ENCODE data around the gene COQ5.
"Not testable (repeated sequence)": the region's sequence is repeated elsewhere in the genome, so short reads cannot be mapped to it uniquely, and the experiment has no call there.

COQ5 gene

GRCh38 chr12:120522568-120522967, 6.4 kb downstream of the COQ5 start:
- Histone ChIP-seq H3K4me1 (ENCODE audit: control insufficient read depth, insufficient read depth, low read length) (no peaks in the 10 kb centered on the region), H3K9me3 (ENCODE audit: control insufficient read depth, low read length) (no peaks in the 10 kb centered on the region), H3K27me3 (replicated peaks; ENCODE audit: control insufficient read depth, insufficient read depth, low read length) (no peaks in the 10 kb centered on the region), H3K4me3 (ENCODE audit: low read length) (no peak overlapping the region), H3K9ac (ENCODE audit: low read length) (no peak overlapping the region), H3K36me3 (ENCODE audit: control insufficient read depth, insufficient read depth, low read length, severe bottlenecking) (no peaks in the 10 kb centered on the region)
- DNase-seq (ENCODE audit: low read depth), result no peak

- H3K9ac ChIP-seq (ENCODE audit: low read length); H3K4me1 ChIP-seq (ENCODE audit: control insufficient read depth, insufficient read depth, low read length); H3K27me3 ChIP-seq (replicated peaks; ENCODE audit: control insufficient read depth, insufficient read depth, low read length); DNase-seq (ENCODE audit: low read depth); H3K4me3 ChIP-seq (ENCODE audit: low read length); H3K9me3 ChIP-seq (ENCODE audit: control insufficient read depth, low read length): not testable (repeated sequence)
- peaks cover 11% of the 10 kb centered on the region for H3K36me3 ChIP-seq (ENCODE audit: control insufficient read depth, insufficient read depth, low read length, severe bottlenecking)
These were observed 9.6 kb downstream of the COQ5 start for GRCh38 chr12:120519324-120519723.

- Histone ChIP-seq H3K4me1 (ENCODE audit: control insufficient read depth, insufficient read depth, low read length) (no peaks in the 10 kb centered on the region), H3K4me3 (ENCODE audit: low read length) (no peak overlapping the region), H3K36me3 (ENCODE audit: control insufficient read depth, insufficient read depth, low read length, severe bottlenecking) (peaks cover 11% of the 10 kb centered on the region), H3K27me3 (replicated peaks; ENCODE audit: control insufficient read depth, insufficient read depth, low read length) (no peaks in the 10 kb centered on the region), H3K9me3 (ENCODE audit: control insufficient read depth, low read length) (no peaks in the 10 kb centered on the region), H3K9ac (ENCODE audit: low read length) (no peak overlapping the region)
- no peak for DNase-seq (ENCODE audit: low read depth)
These were observed 13.5 kb downstream of the COQ5 start for GRCh38 chr12:120515496-120515895.

GRCh38 chr12:120514002-120514401, 15.0 kb downstream of the COQ5 start:
- H3K9ac ChIP-seq (ENCODE audit: low read length), result no peak overlapping the region
- no peak for DNase-seq (ENCODE audit: low read depth)
- H3K27me3 ChIP-seq (replicated peaks; ENCODE audit: control insufficient read depth, insufficient read depth, low read length), result no peaks in the 10 kb centered on the region
- no peak overlapping the region for H3K4me3 ChIP-seq (ENCODE audit: low read length)
- H3K9me3 ChIP-seq (ENCODE audit: control insufficient read depth, low read length), result no peaks in the 10 kb centered on the region
- H3K4me1 ChIP-seq (ENCODE audit: control insufficient read depth, insufficient read depth, low read length), result no peaks in the 10 kb centered on the region
- H3K36me3 ChIP-seq (ENCODE audit: control insufficient read depth, insufficient read depth, low read length, severe bottlenecking), result peaks cover 26% of the 10 kb centered on the region

- DNase-seq (ENCODE audit: low read depth), result no peak
- Histone ChIP-seq H3K4me3 (ENCODE audit: low read length) (no peak overlapping the region), H3K9ac (ENCODE audit: low read length) (no peak overlapping the region), H3K4me1 (ENCODE audit: control insufficient read depth, insufficient read depth, low read length) (no peaks in the 10 kb centered on the region), H3K27me3 (replicated peaks; ENCODE audit: control insufficient read depth, insufficient read depth, low read length) (no peaks in the 10 kb centered on the region), H3K9me3 (ENCODE audit: control insufficient read depth, low read length) (no peaks in the 10 kb centered on the region), H3K36me3 (ENCODE audit: control insufficient read depth, insufficient read depth, low read length, severe bottlenecking) (peaks cover 29% of the 10 kb centered on the region)
These were observed 20.4 kb downstream of the COQ5 start for GRCh38 chr12:120508537-120508936.

- H3K36me3 ChIP-seq (ENCODE audit: control insufficient read depth, insufficient read depth, low read length, severe bottlenecking), result peaks cover 26% of the 10 kb centered on the region
- H3K4me3 ChIP-seq (ENCODE audit: low read length), result no peak overlapping the region
- no peak for DNase-seq (ENCODE audit: low read depth)
- H3K4me1 ChIP-seq (ENCODE audit: control insufficient read depth, insufficient read depth, low read length), result no peaks in the 10 kb centered on the region
- H3K27me3 ChIP-seq (replicated peaks; ENCODE audit: control insufficient read depth, insufficient read depth, low read length), result no peaks in the 10 kb centered on the region
- H3K9me3 ChIP-seq (ENCODE audit: control insufficient read depth, low read length), result no peaks in the 10 kb centered on the region
- no peak overlapping the region for H3K9ac ChIP-seq (ENCODE audit: low read length)
These were observed 24.4 kb downstream of the COQ5 start for GRCh38 chr12:120504587-120504986.

- Histone ChIP-seq H3K9ac (ENCODE audit: low read length) (no peak overlapping the region), H3K36me3 (ENCODE audit: control insufficient read depth, insufficient read depth, low read length, severe bottlenecking) (peaks cover 26% of the 10 kb centered on the region), H3K4me3 (ENCODE audit: low read length) (no peak overlapping the region), H3K27me3 (replicated peaks; ENCODE audit: control insufficient read depth, insufficient read depth, low read length) (no peaks in the 10 kb centered on the region), H3K4me1 (ENCODE audit: control insufficient read depth, insufficient read depth, low read length) (peaks cover 12% of the 10 kb centered on the region), H3K9me3 (ENCODE audit: control insufficient read depth, low read length) (no peaks in the 10 kb centered on the region)
- no peak for DNase-seq (ENCODE audit: low read depth)
These were observed 28.4 kb downstream of the COQ5 start for GRCh38 chr12:120500581-120500980.

- Histone ChIP-seq H3K4me1 (ENCODE audit: control insufficient read depth, insufficient read depth, low read length) (peaks cover 19% of the 10 kb centered on the region), H3K36me3 (ENCODE audit: control insufficient read depth, insufficient read depth, low read length, severe bottlenecking) (peaks cover 25% of the 10 kb centered on the region), H3K4me3 (ENCODE audit: low read length) (no peak overlapping the region), H3K9me3 (ENCODE audit: control insufficient read depth, low read length) (no peaks in the 10 kb centered on the region), H3K27me3 (replicated peaks; ENCODE audit: control insufficient read depth, insufficient read depth, low read length) (no peaks in the 10 kb centered on the region), H3K9ac (ENCODE audit: low read length) (no peak overlapping the region)
- no peak for DNase-seq (ENCODE audit: low read depth)
These were observed 30.0 kb downstream of the COQ5 start for GRCh38 chr12:120498870-120499515.

GRCh38 chr12:120497524-120498150, 31.3 kb downstream of the COQ5 start:
- no peaks in the 10 kb centered on the region for H3K9me3 ChIP-seq (ENCODE audit: control insufficient read depth, low read length)
- H3K27me3 ChIP-seq (replicated peaks; ENCODE audit: control insufficient read depth, insufficient read depth, low read length), result no peaks in the 10 kb centered on the region
- peaks cover 19% of the 10 kb centered on the region for H3K4me1 ChIP-seq (ENCODE audit: control insufficient read depth, insufficient read depth, low read length)
- peak overlapping the region; percentile 99 for H3K4me3 ChIP-seq (ENCODE audit: low read length)
- DNase-seq (ENCODE audit: low read depth), result peak; percentile 59
- peak overlapping the region; percentile 97 for H3K9ac ChIP-seq (ENCODE audit: low read length)
- H3K36me3 ChIP-seq (ENCODE audit: control insufficient read depth, insufficient read depth, low read length, severe bottlenecking), result peaks cover 14% of the 10 kb centered on the region

GRCh38 chr12:120496413-120497340, 32.3 kb downstream of the COQ5 start:
- Histone ChIP-seq H3K4me3 (ENCODE audit: low read length) (peak overlapping the region; percentile 99), H3K27me3 (replicated peaks; ENCODE audit: control insufficient read depth, insufficient read depth, low read length) (no peaks in the 10 kb centered on the region), H3K36me3 (ENCODE audit: control insufficient read depth, insufficient read depth, low read length, severe bottlenecking) (peaks cover 14% of the 10 kb centered on the region), H3K9me3 (ENCODE audit: control insufficient read depth, low read length) (no peaks in the 10 kb centered on the region), H3K9ac (ENCODE audit: low read length) (peak overlapping the region; percentile 97), H3K4me1 (ENCODE audit: control insufficient read depth, insufficient read depth, low read length) (peaks cover 19% of the 10 kb centered on the region)
- peak; percentile 79 for DNase-seq (ENCODE audit: low read depth)

- peak within 1 kb of the TSS; percentile 97 for H3K9ac ChIP-seq (ENCODE audit: low read length)
- peak; percentile 99 for DNase-seq (ENCODE audit: low read depth)
These were observed 33.1 kb downstream of the COQ5 start, which contains the start of gene DYNLL1 for GRCh38 chr12:120495731-120496412. Gene DYNLL1 (plus strand): TSS chr12:120496113. CDS start chr12:120496422, 309 bp downstream.

More at GRCh38 chr12:120495731-120496412, 33.1 kb downstream of the COQ5 start, which contains the start of gene DYNLL1:
- peak within 1 kb of the TSS; percentile 99 for H3K4me3 ChIP-seq (ENCODE audit: low read length)
- H3K9me3 ChIP-seq (ENCODE audit: control insufficient read depth, low read length), result no peaks in the 10 kb centered on the region
- H3K4me1 ChIP-seq (ENCODE audit: control insufficient read depth, insufficient read depth, low read length), result peaks cover 19% of the 10 kb centered on the region
- no peaks in the 10 kb centered on the region for H3K27me3 ChIP-seq (replicated peaks; ENCODE audit: control insufficient read depth, insufficient read depth, low read length)
- H3K36me3 ChIP-seq (ENCODE audit: control insufficient read depth, insufficient read depth, low read length, severe bottlenecking), result peaks cover 14% of the 10 kb centered on the region
